DMS153 treated with DMSO at 0.1 percent for 48 hours (cell line): ENCODE measurements around the gene ZNF17.
A peak's percentile ranks its signal among the peaks of the same experiment; 100 is the strongest.
"Not testable (repeated sequence)": the region's sequence is repeated elsewhere in the genome, so short reads cannot be mapped to it uniquely, and the experiment has no call there.

Experiments
- DNase-seq: peaks from one replicate; lab custom pipeline; 2025; ENCODE audit not compliant: unreplicated experiment; lab: John Stamatoyannopoulos, UW

Gene ZNF17

GRCh38 chr19:57410877-57411671 lies at the start of gene ZNF17:
Gene ZNF17, plus strand, starts transcription at chr19:57411161. Its CDS starts 2,455 bp downstream, at chr19:57413616.
- DNase-seq, result peak; percentile 80

DNA sequence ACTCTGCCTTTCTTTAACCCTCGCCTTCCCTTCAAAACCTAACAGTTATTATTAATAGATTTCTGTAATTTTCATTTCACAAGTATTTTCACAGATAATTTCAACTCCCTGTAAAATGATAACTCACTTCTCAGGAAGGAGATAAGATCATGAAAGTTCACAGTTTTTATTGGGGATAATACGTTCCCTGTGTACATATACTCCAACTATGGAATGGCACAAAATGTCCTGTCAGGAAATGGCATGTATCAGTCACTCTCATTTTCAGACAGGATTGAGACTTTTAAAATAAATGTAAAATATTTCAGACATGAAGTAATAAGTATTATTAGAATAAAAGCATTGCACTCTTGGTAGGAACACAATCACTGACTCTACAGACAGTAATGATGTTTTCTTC lies 48.5 kb upstream of the ZNF17 start:
- no peak for DNase-seq

GRCh38 chr19:57362997-57363687 lies 47.8 kb upstream of the ZNF17 start, which contains the start of the genes TRAPPC2B and ZNF547:
Gene TRAPPC2B, plus strand, starts transcription at chr19:57363551. Its CDS starts 1,283 bp downstream, at chr19:57364834.
Gene ZNF547, plus strand, starts transcription at chr19:57363551. Its CDS starts 5,005 bp downstream, at chr19:57368556.
- peak; percentile 51 for DNase-seq

- DNase-seq, result no peak
Measured at GRCh38 chr19:57363688-57364181, 47.2 kb upstream of the ZNF17 start.

GRCh38 chr19:57366776-57367175 lies 44.2 kb upstream of the ZNF17 start:
- no peak for DNase-seq

- no peak for DNase-seq
Measured at GRCh38 chr19:57374179-57374578, 36.8 kb upstream of the ZNF17 start.

GRCh38 chr19:57374647-57375046 lies 36.3 kb upstream of the ZNF17 start:
- not testable (repeated sequence) for DNase-seq

GRCh38 chr19:57376151-57376550 lies 34.8 kb upstream of the ZNF17 start:
- DNase-seq, result no peak

GRCh38 chr19:57377498-57378146 lies 33.3 kb upstream of the ZNF17 start:
- no peak for DNase-seq

DNA sequence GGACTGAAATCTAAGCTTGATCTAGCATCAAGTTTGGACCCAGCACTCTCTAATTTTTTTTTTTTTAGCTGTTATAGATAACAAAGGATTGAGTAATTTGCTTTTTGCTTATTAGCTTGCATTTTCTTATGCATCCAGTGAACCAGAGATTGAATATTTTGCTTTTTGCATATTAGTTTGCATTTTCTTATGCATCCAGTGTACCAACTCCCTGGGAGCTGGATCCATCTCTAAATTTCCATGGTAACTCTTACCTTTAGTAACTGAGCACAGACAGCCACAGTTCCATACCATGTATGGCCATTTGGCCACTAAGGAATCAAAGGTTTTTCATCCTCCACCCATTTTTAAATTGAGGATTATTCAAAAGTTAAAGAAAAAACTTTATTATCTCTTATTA lies 30.0 kb upstream of the ZNF17 start:
- DNase-seq, result no peak

DNA sequence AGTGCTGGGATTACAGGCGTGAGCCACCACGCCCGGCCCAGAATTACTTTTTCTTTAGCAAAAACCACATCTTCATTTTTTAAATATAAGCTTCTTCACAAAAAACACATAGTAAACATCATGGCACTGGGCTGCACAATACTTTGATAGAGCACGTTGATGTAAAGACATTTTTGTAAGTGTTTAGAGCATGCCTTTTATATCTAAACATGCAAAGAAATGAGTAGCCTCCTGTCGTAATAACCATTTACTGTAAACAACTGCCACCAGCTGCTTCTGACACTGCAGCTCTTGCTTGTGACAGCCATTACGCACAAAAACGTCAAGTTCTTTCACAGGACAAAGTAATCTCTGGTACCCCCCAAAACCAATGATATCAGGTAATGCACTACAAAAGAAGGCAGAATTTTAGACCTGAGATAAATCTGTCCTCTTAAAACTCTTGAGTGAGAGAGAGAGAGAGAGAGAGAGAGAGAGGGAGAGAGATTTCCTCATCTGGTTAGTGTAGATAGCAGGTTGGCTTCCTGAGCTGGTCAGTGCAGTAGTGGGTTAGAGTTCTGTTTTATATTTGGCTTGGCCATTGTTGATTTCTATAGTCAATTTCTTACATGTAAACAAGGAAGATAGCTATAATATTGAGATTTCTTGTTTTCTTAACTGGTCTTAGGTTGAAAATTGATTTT lies 28.0 kb upstream of the ZNF17 start:
- no peak for DNase-seq

GRCh38 chr19:57389194-57389729 lies 21.7 kb upstream of the ZNF17 start:
- DNase-seq, result no peak

DNA sequence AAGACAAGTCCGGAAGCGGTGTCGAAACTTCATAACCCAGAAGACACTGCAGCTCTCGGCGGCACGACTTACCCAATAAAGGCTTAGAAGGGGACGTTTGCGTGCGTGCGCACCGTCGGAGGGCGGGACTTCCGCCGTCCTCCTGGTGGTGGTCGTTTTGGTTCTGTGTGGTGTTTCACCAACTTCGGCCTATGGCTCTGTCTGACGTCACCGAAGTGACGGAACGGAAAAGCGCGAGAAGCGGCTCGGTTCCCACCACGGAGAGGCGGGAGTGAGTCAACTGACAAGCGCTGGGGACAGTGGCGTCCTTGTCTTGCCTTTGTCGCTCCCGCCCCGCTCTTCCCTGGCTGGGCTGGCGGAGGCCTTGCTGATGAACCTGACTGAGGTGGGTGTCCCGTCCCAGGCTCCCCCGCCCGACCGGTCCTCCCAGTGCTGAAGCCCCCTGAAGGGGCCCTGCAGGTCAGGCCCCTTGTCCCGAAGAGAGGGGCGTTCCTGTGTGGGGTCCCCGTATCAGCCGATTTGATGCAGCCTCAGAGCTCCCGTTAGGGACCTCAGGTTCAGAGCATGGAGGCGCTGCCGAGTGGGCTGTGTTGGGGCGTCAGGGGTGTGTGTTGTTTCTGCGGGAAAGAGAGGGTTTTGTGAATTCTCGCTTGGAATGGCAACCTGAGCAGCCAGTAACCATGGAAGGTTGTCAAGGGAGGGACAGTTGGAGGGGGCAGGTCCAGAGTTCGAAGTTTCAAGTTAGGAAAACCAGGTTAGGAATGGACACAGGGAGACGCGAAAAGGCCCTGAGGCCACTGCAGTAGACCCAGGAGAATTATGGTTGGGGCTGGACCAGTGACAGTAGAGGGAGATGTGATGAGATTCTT lies 21.0 kb upstream of the ZNF17 start, which contains the start of gene ZNF548:
Gene ZNF548 (plus strand): TSS at position 125 of the 869 bp plus-strand sequence. CDS start 246 bp downstream, at position 371.
- peak; percentile 93 for DNase-seq

DNA sequence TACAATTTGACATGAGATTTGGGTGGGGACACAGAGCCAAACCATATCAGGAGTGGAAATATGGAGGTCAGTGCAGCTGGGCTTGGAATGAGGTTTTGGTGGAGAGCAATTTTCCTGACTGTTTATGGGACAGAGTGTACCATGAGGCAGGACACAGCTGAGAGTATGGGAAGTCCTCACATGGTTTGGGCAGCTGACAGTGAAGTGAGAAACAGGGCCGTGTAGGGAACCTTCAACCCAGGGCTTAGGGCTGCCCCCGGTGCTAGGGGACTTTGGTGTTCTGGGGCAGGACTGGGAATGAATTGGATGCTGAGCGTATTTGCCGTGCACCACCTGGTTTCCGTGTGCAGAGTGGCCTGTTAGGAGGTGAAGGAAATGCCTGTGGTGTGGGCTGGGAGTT lies 15.3 kb upstream of the ZNF17 start:
- DNase-seq, result no peak

GRCh38 chr19:57398868-57399267 lies 12.1 kb upstream of the ZNF17 start:
- no peak for DNase-seq

DNA sequence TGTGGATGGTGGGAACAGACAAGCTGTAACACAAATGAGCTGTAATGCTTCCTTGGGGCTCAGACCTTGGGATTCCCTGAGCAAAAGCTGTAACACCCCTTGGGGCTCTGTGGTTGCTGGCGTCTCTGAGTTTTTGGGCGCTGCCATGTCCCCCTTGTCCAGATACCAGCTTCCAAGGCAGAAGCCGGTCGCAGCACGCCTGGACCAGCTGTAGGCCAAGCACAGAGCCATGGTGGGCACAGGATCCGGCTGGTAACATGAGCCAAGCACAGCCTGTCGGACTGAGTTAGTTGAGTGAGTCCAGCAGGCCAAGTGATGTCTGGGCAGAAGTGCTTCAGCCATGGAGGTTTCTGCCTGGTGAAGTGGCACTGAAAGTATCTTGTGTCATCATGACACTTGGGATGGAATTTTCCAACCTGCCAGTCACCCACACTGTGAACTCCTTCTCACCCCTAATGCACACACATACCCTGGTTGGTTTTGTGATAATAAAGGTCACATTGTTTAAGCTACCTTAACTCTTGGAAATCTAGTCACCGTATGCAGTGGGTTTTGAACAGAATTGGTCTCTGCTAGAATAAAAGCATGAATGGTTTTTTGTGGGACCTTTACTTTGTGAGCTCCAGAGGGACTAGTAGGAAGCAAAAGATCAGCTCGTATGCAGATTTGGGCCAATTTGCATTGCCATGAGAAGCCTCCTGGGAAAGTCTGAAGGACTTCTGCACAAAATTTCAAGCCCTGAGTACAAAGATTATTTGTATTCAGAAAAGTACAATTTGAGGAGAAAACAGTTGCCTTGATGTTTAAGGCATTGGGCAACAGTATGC lies 7.0 kb upstream of the ZNF17 start:
- no peak for DNase-seq

DNA sequence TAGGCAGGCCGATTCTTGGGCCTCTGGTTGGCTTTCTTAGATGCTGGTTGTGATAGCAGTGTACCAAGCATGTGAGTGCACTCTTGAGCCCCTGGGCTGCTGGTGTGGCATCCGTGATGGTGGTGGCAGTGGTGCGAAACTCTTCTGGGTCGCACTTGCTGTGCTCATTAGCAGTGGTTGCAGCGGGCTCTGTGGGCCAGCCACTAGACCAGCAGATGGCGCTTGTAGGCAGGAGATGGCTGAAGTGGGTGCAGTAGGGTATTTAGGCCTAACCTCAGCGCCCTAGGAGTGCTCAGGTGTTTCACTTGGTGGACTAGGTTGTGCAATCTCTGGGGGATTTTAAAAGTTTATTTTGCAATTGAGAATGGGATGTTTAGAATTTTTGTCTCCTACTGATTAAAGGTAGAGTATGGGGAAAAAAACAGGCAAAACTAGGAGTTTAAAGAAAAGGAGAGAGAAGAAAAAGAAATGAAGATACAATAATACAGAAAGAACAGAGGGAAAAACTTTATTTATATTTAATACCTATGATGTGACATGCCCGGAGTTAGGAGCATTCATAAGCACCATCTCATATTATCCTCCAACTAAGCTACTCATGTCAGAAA lies 4.3 kb upstream of the ZNF17 start:
- DNase-seq, result no peak

DNA sequence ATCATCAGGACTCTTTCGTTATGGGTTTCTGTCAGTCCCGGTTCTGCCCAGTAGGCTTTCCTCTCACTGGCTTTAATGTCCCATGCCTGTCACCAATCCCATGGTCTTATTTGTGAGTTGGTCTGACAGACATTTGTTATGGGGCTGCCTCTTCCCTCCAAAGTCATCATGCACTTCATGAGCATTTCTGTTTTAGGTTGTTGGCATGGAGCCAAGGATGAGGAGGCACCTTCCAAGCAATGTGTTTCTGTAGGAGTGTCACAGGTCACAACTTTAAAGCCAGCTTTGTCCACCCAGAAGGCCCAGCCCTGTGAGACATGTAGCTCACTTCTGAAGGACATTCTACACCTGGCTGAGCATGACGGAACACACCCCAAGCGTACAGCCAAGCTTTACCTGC lies 8.5 kb downstream of the ZNF17 start:
- DNase-seq, result no peak
